ENCODE measurements around the gene ATP5PF. TPM values are rescaled to one million over a fixed set of nuclear protein-coding genes. Genes with fewer than 3 reads are reported as not detected.

Gene ATP5PF
- total RNA-seq, 1 donor from 2014 or later, result 122 TPM

Other genes with a start within 250 kb of the ATP5PF start
- 22.3 and 40.0 TPM in 2 replicates for gene MRPL39, start 127.4 kb downstream of the ATP5PF start, total RNA-seq
- gene JAM2, start 95.6 kb downstream of the ATP5PF start, total RNA-seq, result 8.0 and 8.5 TPM in 2 replicates
- gene GABPA, start 68 bp upstream of the ATP5PF start, total RNA-seq, result 16.1 and 19.0 TPM in 2 replicates